DOHH2 (cell line): Measurements from ENCODE around the gene SELENOP.

Experiments
- EZH2phosphoT487 ChIP-seq: fragments of 200-600 bp; sonication (generic); IDR thresholded peaks from 2 replicates; pipeline ENCODE4 v1.6.1; 2017; ENCODE audit warnings: borderline replicate concordance, mild to moderate bottlenecking, antibody characterized with exemption, low read length, moderate library complexity, mixed read lengths
- TF ChIP-seq, protein P1 (sequence below): fragments of 200-600 bp; sonication (generic); IDR thresholded peaks from one replicate; pipeline ENCODE4 v1.5.1; 2014; ENCODE audit warnings: antibody characterized with exemption, mild to moderate bottlenecking, low read depth, low read length; ENCODE audit not compliant: poor library complexity, severe bottlenecking

DNA sequence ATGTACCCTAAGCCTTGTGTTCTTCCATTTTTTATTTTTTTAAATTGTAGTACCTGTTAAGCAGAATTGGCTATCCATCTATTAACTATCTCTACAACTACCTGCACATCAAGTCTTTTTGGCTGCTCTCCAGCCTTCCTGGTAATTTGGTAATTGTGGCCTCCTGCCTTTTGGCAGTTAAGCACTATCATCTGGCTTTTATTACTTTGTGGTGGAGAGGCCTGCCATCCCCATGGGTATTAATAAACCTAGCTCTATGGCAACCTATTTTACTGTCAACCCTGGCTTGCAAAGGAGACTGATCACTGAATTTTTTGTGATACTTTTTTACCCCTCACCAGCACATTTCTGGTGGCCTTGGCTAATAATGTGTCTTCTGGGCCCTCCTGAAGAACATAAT lies 20.5 kb downstream of the SELENOP start:
- TF ChIP-seq EZH2phosphoT487, result no peak
- TF ChIP-seq, protein P1, sequence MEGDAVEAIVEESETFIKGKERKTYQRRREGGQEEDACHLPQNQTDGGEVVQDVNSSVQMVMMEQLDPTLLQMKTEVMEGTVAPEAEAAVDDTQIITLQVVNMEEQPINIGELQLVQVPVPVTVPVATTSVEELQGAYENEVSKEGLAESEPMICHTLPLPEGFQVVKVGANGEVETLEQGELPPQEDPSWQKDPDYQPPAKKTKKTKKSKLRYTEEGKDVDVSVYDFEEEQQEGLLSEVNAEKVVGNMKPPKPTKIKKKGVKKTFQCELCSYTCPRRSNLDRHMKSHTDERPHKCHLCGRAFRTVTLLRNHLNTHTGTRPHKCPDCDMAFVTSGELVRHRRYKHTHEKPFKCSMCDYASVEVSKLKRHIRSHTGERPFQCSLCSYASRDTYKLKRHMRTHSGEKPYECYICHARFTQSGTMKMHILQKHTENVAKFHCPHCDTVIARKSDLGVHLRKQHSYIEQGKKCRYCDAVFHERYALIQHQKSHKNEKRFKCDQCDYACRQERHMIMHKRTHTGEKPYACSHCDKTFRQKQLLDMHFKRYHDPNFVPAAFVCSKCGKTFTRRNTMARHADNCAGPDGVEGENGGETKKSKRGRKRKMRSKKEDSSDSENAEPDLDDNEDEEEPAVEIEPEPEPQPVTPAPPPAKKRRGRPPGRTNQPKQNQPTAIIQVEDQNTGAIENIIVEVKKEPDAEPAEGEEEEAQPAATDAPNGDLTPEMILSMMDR, result no peak
